ENCODE measurements around the gene OPTC. TPM values are rescaled to one million over a fixed set of nuclear protein-coding genes. Genes with fewer than 3 reads are reported as not detected.
"Not testable (repeated sequence)": the region's sequence is repeated elsewhere in the genome, so short reads cannot be mapped to it uniquely, and the experiment has no call there.

The OPTC gene
- total RNA-seq, 8 experiments from 2014 or later: 0.19 TPM; not detected in 7

- Histone ChIP-seq H3K4me3 (no peak overlapping the region), H3K4me1 (replicated peaks in 1 of 2) (peaks cover 0 to 3% of the 10 kb centered on the region in 2 donors), H3K27ac (no peak overlapping the region)
- ATAC-seq (replicated peaks in 6 of 8): no peak
- WGBS, 10 experiments: 69 to 100% (median 87%) methylated on average over 1 to 4 of the region's 4 CpGs
- in situ Hi-C loops (cut with MboI; ENCODE audit: low pct_unique_long_range_greater_than_20kb in 2 of 9, low sequenced_read_pairs in 9 of 9, unreplicated experiment in 9 of 9): no loop called here
Measured at GRCh38 chr1:203456577-203456976, 37.4 kb upstream of the OPTC start.

- Histone ChIP-seq H3K27ac (no peak overlapping the region), H3K4me3 (no peak overlapping the region), H3K4me1 (replicated peaks in 1 of 2) (peaks cover 0 to under 1% of the 10 kb centered on the region in 2 donors)
- 60 to 95% (median 88%) methylated on average over 4 to 5 of the region's 5 CpGs for WGBS, 10 experiments
- in situ Hi-C loops (cut with MboI; ENCODE audit: low pct_unique_long_range_greater_than_20kb in 2 of 9, low sequenced_read_pairs in 9 of 9, unreplicated experiment in 9 of 9): no loop called here
- no peak for ATAC-seq (replicated peaks in 6 of 8)
Measured at GRCh38 chr1:203458078-203458477, 35.9 kb upstream of the OPTC start.

DNA sequence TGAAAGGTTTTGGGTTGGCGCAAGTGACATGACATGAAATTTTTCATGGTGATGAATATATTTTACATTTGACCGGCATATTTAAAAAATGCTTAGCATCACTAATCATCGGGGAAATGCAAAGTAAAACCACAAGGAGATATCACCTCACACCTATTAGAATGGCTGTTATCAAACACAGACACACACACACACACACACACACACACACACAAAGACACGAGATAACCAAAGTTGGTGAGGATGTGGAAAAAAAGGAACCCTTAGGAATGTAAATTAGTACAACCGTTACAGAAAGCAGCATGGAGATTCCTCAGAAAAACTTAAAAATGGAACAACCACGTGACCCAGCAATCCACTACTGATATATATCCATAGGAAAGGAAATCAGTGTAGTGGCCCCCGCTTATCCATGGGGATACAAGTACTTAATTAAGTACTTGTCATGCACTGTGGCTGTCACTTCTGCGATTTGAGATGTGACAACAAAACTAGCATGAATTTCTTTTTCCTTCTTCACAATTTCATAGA, 34.2 kb upstream of the OPTC start:
- in situ Hi-C loops (cut with MboI; ENCODE audit: low pct_unique_long_range_greater_than_20kb in 2 of 9, low sequenced_read_pairs in 9 of 9, unreplicated experiment in 9 of 9): no loop called here
- no peak overlapping the region for H3K4me3 ChIP-seq
- ATAC-seq (replicated peaks in 6 of 8): no peak

GRCh38 chr1:203461717-203462116, 32.2 kb upstream of the OPTC start:
- no peak overlapping the region for H3K27ac ChIP-seq
- ATAC-seq (replicated peaks in 6 of 8): no peak
- H3K4me3 ChIP-seq: no peak overlapping the region
- 0 to 84% (median 41%) methylated on average over 1 to 5 of the region's 5 CpGs; no CpG with 5 or more reads in 1 of the 10 experiments for WGBS, 10 experiments
- in situ Hi-C loops (cut with MboI; ENCODE audit: low pct_unique_long_range_greater_than_20kb in 2 of 9, low sequenced_read_pairs in 9 of 9, unreplicated experiment in 9 of 9): no loop called here
- peaks cover 25 to 27% of the 10 kb centered on the region in 2 donors for H3K4me1 ChIP-seq (replicated peaks in 1 of 2)

More for the DNA sequence above, 34.2 kb upstream of the OPTC start:
- Histone ChIP-seq H3K4me1 (replicated peaks in 1 of 2) (peaks cover 13 to 14% of the 10 kb centered on the region in 2 donors), H3K27ac (no peak overlapping the region)
- WGBS, 10 experiments: 59 to 100% (median 78%) methylated on average over 1 to 8 of the region's 8 CpGs

GRCh38 chr1:203462143-203462542, 31.8 kb upstream of the OPTC start:
- ATAC-seq (replicated peaks in 6 of 8): no peak
- no peak overlapping the region for H3K27ac ChIP-seq
- no peak overlapping the region for H3K4me3 ChIP-seq
- H3K4me1 ChIP-seq (replicated peaks in 1 of 2): peaks cover 25 to 28% of the 10 kb centered on the region in 2 donors
- 100% methylated on average over 1 of the region's 1 CpG; no CpG with 5 or more reads in 9 of the 10 experiments for WGBS, 10 experiments
- in situ Hi-C loops (cut with MboI; ENCODE audit: low pct_unique_long_range_greater_than_20kb in 2 of 9, low sequenced_read_pairs in 9 of 9, unreplicated experiment in 9 of 9): no loop called here

GRCh38 chr1:203462878-203463277, 31.1 kb upstream of the OPTC start:
- in situ Hi-C loops (cut with MboI; ENCODE audit: low pct_unique_long_range_greater_than_20kb in 2 of 9, low sequenced_read_pairs in 9 of 9, unreplicated experiment in 9 of 9): no loop called here
- 0 to 100% (median 72%) methylated on average over 1 to 6 of the region's 6 CpGs for WGBS, 10 experiments
- peak in 2 of 8 experiments; percentile 48 to 76 for ATAC-seq (replicated peaks in 6 of 8)
- Histone ChIP-seq H3K4me1 (replicated peaks in 1 of 2) (peaks cover 25 to 28% of the 10 kb centered on the region in 2 donors), H3K27ac (no peak overlapping the region), H3K4me3 (no peak overlapping the region)

GRCh38 chr1:203463469-203464062, 30.4 kb upstream of the OPTC start:
- in situ Hi-C loops (cut with MboI; ENCODE audit: low pct_unique_long_range_greater_than_20kb in 2 of 9, low sequenced_read_pairs in 9 of 9, unreplicated experiment in 9 of 9): no loop called here
- Histone ChIP-seq H3K4me3 (no peak overlapping the region), H3K4me1 (replicated peaks in 1 of 2) (peaks cover 25 to 28% of the 10 kb centered on the region in 2 donors), H3K27ac (peak overlapping the region; percentile 24 to 74)
- WGBS, 10 experiments: 0 to 67% (median 35%) methylated on average over 1 to 6 of the region's 7 CpGs
- ATAC-seq (replicated peaks in 6 of 8): peak; percentile 41 to 91 (median 82)

- ATAC-seq (replicated peaks in 6 of 8): peak in 4 of 8 experiments; percentile 6 to 36 (median 20)
- 10 to 69% (median 57%) methylated on average over 1 to 3 of the region's 5 CpGs; no CpG with 5 or more reads in 5 of the 10 experiments for WGBS, 10 experiments
- Histone ChIP-seq H3K27ac (peak overlapping the region in 1 of 2 donors; percentile 74), H3K4me3 (no peak overlapping the region), H3K4me1 (replicated peaks in 1 of 2) (peaks cover 25 to 28% of the 10 kb centered on the region in 2 donors)
- in situ Hi-C loops (cut with MboI; ENCODE audit: low pct_unique_long_range_greater_than_20kb in 2 of 9, low sequenced_read_pairs in 9 of 9, unreplicated experiment in 9 of 9): no loop called here
Measured at GRCh38 chr1:203464226-203464625, 29.7 kb upstream of the OPTC start.

DNA sequence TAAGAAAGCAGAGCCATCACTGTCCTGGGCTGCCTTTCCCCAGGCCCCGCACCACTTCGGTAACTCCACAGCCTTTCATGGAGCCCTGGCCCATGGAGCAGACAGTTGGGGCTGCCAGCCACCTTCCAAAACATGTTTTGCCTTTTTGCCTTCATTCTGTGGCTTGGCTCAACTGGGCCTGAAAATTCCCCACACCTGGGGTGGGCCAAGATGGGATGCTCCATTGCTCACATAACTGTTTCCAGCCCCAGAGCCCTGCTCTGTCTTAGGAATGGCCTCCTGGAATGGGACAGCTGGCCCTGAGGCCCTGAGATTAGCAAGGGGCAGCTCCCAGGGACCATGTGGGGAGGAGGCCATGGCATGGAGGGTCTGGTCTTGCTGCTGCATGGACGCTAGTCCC, 29.2 kb upstream of the OPTC start:
- 71 to 100% (median 100%) methylated on average over 1 to 2 of the region's 3 CpGs; no CpG with 5 or more reads in 7 of the 10 experiments for WGBS, 10 experiments
- H3K4me3 ChIP-seq: no peak overlapping the region
- H3K4me1 ChIP-seq (replicated peaks in 1 of 2): peaks cover 25 to 28% of the 10 kb centered on the region in 2 donors
- in situ Hi-C loops (cut with MboI; ENCODE audit: low pct_unique_long_range_greater_than_20kb in 2 of 9, low sequenced_read_pairs in 9 of 9, unreplicated experiment in 9 of 9): no loop called here
- ATAC-seq (replicated peaks in 6 of 8): no peak
- H3K27ac ChIP-seq: no peak overlapping the region

GRCh38 chr1:203465146-203465798, 28.7 kb upstream of the OPTC start:
- WGBS, 10 experiments: 43 to 100% (median 90%) methylated on average over 1 to 10 of the region's 11 CpGs; no CpG with 5 or more reads in 1 of the 10 experiments
- in situ Hi-C loops (cut with MboI; ENCODE audit: low pct_unique_long_range_greater_than_20kb in 2 of 9, low sequenced_read_pairs in 9 of 9, unreplicated experiment in 9 of 9): no loop called here

GRCh38 chr1:203465948-203466347, 28.0 kb upstream of the OPTC start:
- peak in 7 of 8 experiments; percentile 20 to 74 (median 69) for ATAC-seq (replicated peaks in 6 of 8)
- peaks cover 25 to 34% of the 10 kb centered on the region in 2 donors for H3K4me1 ChIP-seq (replicated peaks in 1 of 2)
- in situ Hi-C loops (cut with MboI; ENCODE audit: low pct_unique_long_range_greater_than_20kb in 2 of 9, low sequenced_read_pairs in 9 of 9, unreplicated experiment in 9 of 9): no loop called here
- 0 to 50% (median 9%) methylated on average over 1 to 7 of the region's 7 CpGs; no CpG with 5 or more reads in 2 of the 10 experiments for WGBS, 10 experiments
- peak overlapping the region in 1 of 2 donors; percentile 37 for H3K27ac ChIP-seq
- no peak overlapping the region for H3K4me3 ChIP-seq

More at GRCh38 chr1:203465146-203465798, 28.7 kb upstream of the OPTC start:
- H3K4me3 ChIP-seq: no peak overlapping the region
- H3K27ac ChIP-seq: no peak overlapping the region
- peaks cover 25 to 33% of the 10 kb centered on the region in 2 donors for H3K4me1 ChIP-seq (replicated peaks in 1 of 2)
- ATAC-seq (replicated peaks in 6 of 8): peak in 2 of 8 experiments; percentile 2 to 5

GRCh38 chr1:203466906-203467549, 26.9 kb upstream of the OPTC start:
- 16 to 100% (median 89%) methylated on average over 5 to 13 of the region's 13 CpGs; no CpG with 5 or more reads in 2 of the 10 experiments for WGBS, 10 experiments
- H3K27ac ChIP-seq; H3K4me3 ChIP-seq; in situ Hi-C loops (cut with MboI; ENCODE audit: low pct_unique_long_range_greater_than_20kb in 2 of 9, low sequenced_read_pairs in 9 of 9, unreplicated experiment in 9 of 9): not testable (repeated sequence)
- H3K4me1 ChIP-seq (replicated peaks in 1 of 2): peaks cover 25 to 36% of the 10 kb centered on the region in 2 donors
- ATAC-seq (replicated peaks in 6 of 8): peak in 1 of 8 experiments; percentile 7

- in situ Hi-C loops (cut with MboI; ENCODE audit: low pct_unique_long_range_greater_than_20kb in 2 of 9, low sequenced_read_pairs in 9 of 9, unreplicated experiment in 9 of 9): no loop called here
- peaks cover 25 to 40% of the 10 kb centered on the region in 2 donors for H3K4me1 ChIP-seq (replicated peaks in 1 of 2)
- no peak overlapping the region for H3K27ac ChIP-seq
- ATAC-seq (replicated peaks in 6 of 8): no peak
- H3K4me3 ChIP-seq: no peak overlapping the region
- WGBS, 10 experiments: 31 to 100% (median 90%) methylated on average over 1 to 9 of the region's 9 CpGs
Measured at GRCh38 chr1:203467550-203467921, 26.4 kb upstream of the OPTC start.

All from motor neuron (in vitro differentiated cells).